Activated T-helper 2 cell treated with anti-CD3 and anti-CD28 coated beads, Interferon-gamma antibody, Interleukin-2, Interleukin-4, amounts not matched to agents 10 μg/mL and 5 μg/mL and 100 μg/mL, durations not matched to agents 14 hours and 24 hours and 36 hours (primary cell): ENCODE results near the gene CDC14C. TPM values are rescaled to one million over a fixed set of nuclear protein-coding genes. Genes with fewer than 3 reads are reported as not detected.

Experiments
- DNase-seq: peaks from one replicate; pipeline ENCODE4 v3.0.0; 2021; ENCODE audit warnings: low spot score
- H3K27ac Mint-ChIP-seq: one replicate; pipeline ENCODE4 v1.8.0; 2021; ENCODE audit warnings: mixed read lengths
- H3K27me3 Mint-ChIP-seq: one replicate; pipeline ENCODE4 v1.8.0; 2021; ENCODE audit warnings: low read depth, mixed read lengths
- H3K36me3 Mint-ChIP-seq: one replicate; pipeline ENCODE4 v1.8.0; 2021; ENCODE audit warnings: low read depth, mixed read lengths
- H3K4me1 Mint-ChIP-seq: one replicate; pipeline ENCODE4 v1.8.0; 2021; ENCODE audit warnings: low read depth, mixed read lengths
- H3K4me3 Mint-ChIP-seq: one replicate; pipeline ENCODE4 v1.8.0; 2021; ENCODE audit warnings: low read depth, mild to moderate bottlenecking, moderate library complexity, mixed read lengths
- H3K9me3 Mint-ChIP-seq: one replicate; pipeline ENCODE4 v1.8.0; 2021; ENCODE audit warnings: mixed read lengths
- intact Hi-C: fragments of 100-400 bp; cut with micrococcal nuclease; formaldehyde crosslinking; loops from one replicate; pipeline ENCODE4 v1.15.1; 2023
- total RNA-seq: library from RNA; stranded (reverse); gene quantifications from 2 replicates; pipeline ENCODE4 v1.2.3, GENCODE V29; 2022

The CDC14C gene
- total RNA-seq, 1 donor from 2014 or later = not detected

- Mint-ChIP-seq H3K36me3 (no peaks in the 10 kb centered on the region), H3K27ac (no peak overlapping the region)
Observed at GRCh38 chr7:48933549-48934085, 9.3 kb downstream of the CDC14C start.

GRCh38 chr7:48938539-48939295, 14.4 kb downstream of the CDC14C start:
- intact Hi-C loops = no loop called here
- no peaks in the 10 kb centered on the region for H3K4me1 Mint-ChIP-seq
- no peaks in the 10 kb centered on the region for H3K9me3 Mint-ChIP-seq
- H3K27ac Mint-ChIP-seq = no peak overlapping the region
- no peaks in the 10 kb centered on the region for H3K27me3 Mint-ChIP-seq
- no peak overlapping the region for H3K4me3 Mint-ChIP-seq
- H3K36me3 Mint-ChIP-seq = no peaks in the 10 kb centered on the region
- DNase-seq = no peak

More at GRCh38 chr7:48933549-48934085, 9.3 kb downstream of the CDC14C start:
- Mint-ChIP-seq H3K27me3 (no peaks in the 10 kb centered on the region), H3K9me3 (no peaks in the 10 kb centered on the region), H3K4me3 (no peak overlapping the region), H3K4me1 (no peaks in the 10 kb centered on the region)
- DNase-seq = no peak
- intact Hi-C loops = no loop called here

- no peaks in the 10 kb centered on the region for H3K27me3 Mint-ChIP-seq
- no peak for DNase-seq
- intact Hi-C loops = no loop called here
- peaks cover 8% of the 10 kb centered on the region for H3K9me3 Mint-ChIP-seq
- no peaks in the 10 kb centered on the region for H3K36me3 Mint-ChIP-seq
- H3K4me3 Mint-ChIP-seq = no peak overlapping the region
- H3K4me1 Mint-ChIP-seq = no peaks in the 10 kb centered on the region
- H3K27ac Mint-ChIP-seq = no peak overlapping the region
Observed at GRCh38 chr7:48943279-48943990, 19.1 kb downstream of the CDC14C start.

- intact Hi-C loops = no loop called here
Observed at GRCh38 chr7:48955916-48956315, 31.6 kb downstream of the CDC14C start.

GRCh38 chr7:48959676-48960075, 35.3 kb downstream of the CDC14C start:
- no peaks in the 10 kb centered on the region for H3K4me1 Mint-ChIP-seq
- no peaks in the 10 kb centered on the region for H3K27me3 Mint-ChIP-seq
- H3K27ac Mint-ChIP-seq = no peak overlapping the region
- DNase-seq = no peak
- intact Hi-C loops = no loop called here
- H3K4me3 Mint-ChIP-seq = no peak overlapping the region
- H3K9me3 Mint-ChIP-seq = no peaks in the 10 kb centered on the region
- H3K36me3 Mint-ChIP-seq = no peaks in the 10 kb centered on the region

More at GRCh38 chr7:48955916-48956315, 31.6 kb downstream of the CDC14C start:
- Mint-ChIP-seq H3K9me3 (peaks cover under 1% of the 10 kb centered on the region), H3K27ac (no peak overlapping the region), H3K4me1 (no peaks in the 10 kb centered on the region), H3K36me3 (no peaks in the 10 kb centered on the region), H3K4me3 (no peak overlapping the region), H3K27me3 (no peaks in the 10 kb centered on the region)
- DNase-seq = no peak

GRCh38 chr7:48962821-48963505, 38.6 kb downstream of the CDC14C start:
- Mint-ChIP-seq H3K4me1 (no peaks in the 10 kb centered on the region), H3K4me3 (no peak overlapping the region), H3K36me3 (no peaks in the 10 kb centered on the region), H3K27ac (no peak overlapping the region), H3K27me3 (no peaks in the 10 kb centered on the region), H3K9me3 (no peaks in the 10 kb centered on the region)
- intact Hi-C loops = no loop called here
- DNase-seq = no peak

GRCh38 chr7:48964074-48964473, 39.7 kb downstream of the CDC14C start:
- Mint-ChIP-seq H3K27ac (no peak overlapping the region), H3K9me3 (no peaks in the 10 kb centered on the region), H3K36me3 (no peaks in the 10 kb centered on the region), H3K4me3 (no peak overlapping the region), H3K4me1 (no peaks in the 10 kb centered on the region), H3K27me3 (no peaks in the 10 kb centered on the region)
- intact Hi-C loops = no loop called here
- DNase-seq = no peak

- Mint-ChIP-seq H3K27ac (no peak overlapping the region), H3K36me3 (no peaks in the 10 kb centered on the region), H3K4me3 (no peak overlapping the region), H3K9me3 (no peaks in the 10 kb centered on the region), H3K27me3 (no peaks in the 10 kb centered on the region), H3K4me1 (no peaks in the 10 kb centered on the region)
- no peak for DNase-seq
- intact Hi-C loops = no loop called here
Observed at GRCh38 chr7:48971173-48971572, 46.8 kb downstream of the CDC14C start.

GRCh38 chr7:48976253-48976652, 51.9 kb downstream of the CDC14C start:
- Mint-ChIP-seq H3K9me3 (no peaks in the 10 kb centered on the region), H3K27me3 (no peaks in the 10 kb centered on the region), H3K4me3 (no peak overlapping the region), H3K27ac (no peak overlapping the region), H3K36me3 (no peaks in the 10 kb centered on the region), H3K4me1 (no peaks in the 10 kb centered on the region)
- intact Hi-C loops = no loop called here
- no peak for DNase-seq

- H3K4me3 Mint-ChIP-seq = no peak overlapping the region
- intact Hi-C loops = no loop called here
- no peaks in the 10 kb centered on the region for H3K4me1 Mint-ChIP-seq
- no peak overlapping the region for H3K27ac Mint-ChIP-seq
- no peaks in the 10 kb centered on the region for H3K27me3 Mint-ChIP-seq
- H3K9me3 Mint-ChIP-seq = no peaks in the 10 kb centered on the region
- no peak for DNase-seq
- no peaks in the 10 kb centered on the region for H3K36me3 Mint-ChIP-seq
Observed at GRCh38 chr7:48976850-48977249, 52.5 kb downstream of the CDC14C start.
